GM20431 (cell line): ENCODE measurements around the gene CTU1.
"Not testable (repeated sequence)": the region's sequence is repeated elsewhere in the genome, so short reads cannot be mapped to it uniquely, and the experiment has no call there.

Source experiments
- in situ Hi-C: fragments of 300-500 bp; cut with MseI, MboI; formaldehyde crosslinking; loops from one replicate; pipeline ENCODE4 v1.15.0; 2020; ENCODE audit warnings: low sequenced_read_pairs; ENCODE audit not compliant: unreplicated experiment

Gene CTU1

GRCh38 chr19:51108066-51108804, at the start of gene CTU1:
Gene CTU1 (minus strand): TSS chr19:51108409. CDS start chr19:51104569, 3,840 bp downstream.
- in situ Hi-C loops = no loop called here

DNA sequence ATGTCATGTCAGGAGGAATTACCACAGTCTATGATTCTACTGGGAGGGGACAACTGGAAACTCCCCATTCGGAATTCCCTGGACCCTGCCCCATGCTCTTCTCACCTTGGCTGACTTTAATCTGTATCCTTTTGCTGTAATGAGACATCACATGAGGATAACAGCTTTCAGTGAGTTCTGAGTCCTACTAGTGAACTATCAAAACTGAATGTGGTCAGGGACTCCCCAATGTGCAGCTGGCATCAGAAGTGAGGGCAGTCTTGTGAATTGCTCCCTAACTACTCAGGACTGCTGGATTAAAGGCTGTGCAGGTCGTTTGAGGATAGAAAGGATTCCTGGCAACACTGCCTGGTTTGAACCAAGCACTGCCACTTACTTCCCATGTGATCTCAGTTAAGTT, 49.1 kb upstream of the CTU1 start:
- in situ Hi-C loops = no loop called here

GRCh38 chr19:51156710-51157109, 48.5 kb upstream of the CTU1 start:
- in situ Hi-C loops = no loop called here

GRCh38 chr19:51150627-51151026, 42.4 kb upstream of the CTU1 start:
- in situ Hi-C loops = no loop called here

- in situ Hi-C loops = no loop called here
Observed at GRCh38 chr19:51148580-51148979, 40.4 kb upstream of the CTU1 start.

GRCh38 chr19:51147663-51148062, 39.5 kb upstream of the CTU1 start:
- in situ Hi-C loops = no loop called here

GRCh38 chr19:51146751-51147150, 38.5 kb upstream of the CTU1 start:
- in situ Hi-C loops = no loop called here

DNA sequence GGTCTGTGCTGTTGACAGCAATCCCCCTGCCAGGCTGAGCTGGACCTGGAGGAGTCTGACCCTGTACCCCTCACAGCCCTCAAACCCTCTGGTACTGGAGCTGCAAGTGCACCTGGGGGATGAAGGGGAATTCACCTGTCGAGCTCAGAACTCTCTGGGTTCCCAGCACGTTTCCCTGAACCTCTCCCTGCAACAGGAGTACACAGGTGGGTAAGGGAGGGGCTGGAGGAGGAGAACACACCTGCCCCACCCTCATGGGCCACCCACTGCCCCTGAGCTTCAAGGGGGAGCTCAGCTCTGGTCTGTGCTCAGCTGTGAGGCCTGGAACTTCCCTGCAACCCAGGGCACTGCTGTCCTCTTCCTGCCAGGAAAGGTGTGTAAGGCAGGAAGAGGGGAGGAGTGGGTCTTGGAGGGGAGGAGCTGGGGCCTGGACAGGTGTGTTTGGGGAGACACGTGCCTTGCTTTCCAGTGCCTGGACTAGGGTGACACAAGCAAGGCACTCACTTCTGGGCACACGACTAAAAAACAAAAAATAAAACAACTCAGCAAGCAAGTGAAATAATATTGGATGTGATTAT, 37.8 kb upstream of the CTU1 start:
- in situ Hi-C loops = no loop called here

- in situ Hi-C loops = no loop called here
Observed at GRCh38 chr19:51144482-51145045, 36.4 kb upstream of the CTU1 start.

DNA sequence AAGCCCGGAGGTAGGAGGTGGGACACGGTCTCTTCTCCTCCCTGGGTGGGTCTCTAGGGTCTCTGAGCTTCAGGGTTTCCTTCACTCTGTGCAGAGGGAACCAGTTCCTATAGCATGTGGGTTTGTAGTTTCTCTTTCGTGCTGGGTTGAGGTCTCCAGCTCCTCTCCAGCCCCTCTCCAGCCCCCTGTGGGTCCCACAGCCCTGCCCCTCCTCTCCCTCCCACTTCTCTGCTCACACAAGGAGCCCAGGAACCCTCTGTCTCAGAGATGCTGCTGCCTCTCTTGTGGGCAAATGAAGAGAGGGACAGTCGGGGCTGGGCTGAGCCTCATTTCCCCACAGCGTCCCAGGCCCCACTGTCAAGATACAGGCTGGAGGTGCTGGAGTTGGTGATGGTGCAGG, 35.3 kb upstream of the CTU1 start:
- in situ Hi-C loops = no loop called here

DNA sequence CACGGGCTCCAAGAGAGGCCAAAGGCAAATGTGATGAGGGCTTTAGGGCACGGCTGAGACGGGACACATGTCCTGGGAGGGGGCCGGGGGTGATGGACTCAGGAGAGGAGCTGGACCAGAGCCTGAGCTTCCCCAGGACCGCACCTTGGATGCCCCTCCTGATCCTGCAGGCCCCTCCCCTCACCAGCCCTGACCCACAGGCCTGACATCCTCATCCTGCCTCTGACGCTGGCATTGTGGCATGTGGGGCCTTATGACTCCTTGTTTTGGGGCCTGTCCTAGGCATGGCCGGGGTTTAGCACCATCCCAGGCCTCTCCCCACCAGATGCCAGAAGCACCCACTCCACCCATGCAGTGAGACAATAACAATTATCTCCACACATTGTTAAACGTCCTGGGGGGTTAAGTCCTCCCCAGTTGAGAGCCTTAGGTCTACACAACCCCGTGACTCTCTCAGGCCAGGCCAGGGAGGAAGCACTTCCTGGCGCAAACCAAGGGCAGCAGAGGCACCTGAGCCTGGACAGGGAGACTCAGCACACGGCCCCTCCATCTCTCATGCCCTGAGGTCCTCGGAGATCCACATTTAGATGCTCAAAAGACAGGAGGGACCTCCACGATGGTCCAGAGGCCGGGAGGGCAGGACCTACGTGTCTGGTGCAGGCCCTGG, 34.7 kb upstream of the CTU1 start:
- in situ Hi-C loops = not testable (repeated sequence)

GRCh38 chr19:51142119-51142518, 33.9 kb upstream of the CTU1 start, which contains the start of gene SIGLEC7:
Gene SIGLEC7 (plus strand): TSS chr19:51142301. CDS start chr19:51142370, 69 bp downstream.
- in situ Hi-C loops = no loop called here

GRCh38 chr19:51141181-51141580, 33.0 kb upstream of the CTU1 start:
- in situ Hi-C loops = no loop called here

DNA sequence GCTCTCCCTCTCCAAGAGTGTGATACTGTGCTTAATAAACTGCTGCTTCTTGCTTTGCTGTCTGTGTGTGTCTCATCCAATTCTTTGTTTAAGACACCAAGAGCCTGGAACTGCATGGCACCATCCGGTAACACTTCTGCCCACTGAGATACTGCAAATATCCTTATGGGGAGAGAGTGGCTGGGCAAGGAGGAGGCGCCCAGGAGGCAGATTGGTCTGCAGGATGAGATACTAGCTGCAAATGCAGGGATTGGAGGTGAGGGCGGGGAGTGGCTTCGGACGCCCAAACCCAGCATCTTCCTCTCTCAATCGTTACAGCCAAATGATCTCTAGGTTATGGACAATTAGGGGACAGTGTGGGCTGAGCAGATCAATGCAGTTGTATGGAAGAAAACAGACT, 32.2 kb upstream of the CTU1 start:
- in situ Hi-C loops = no loop called here

DNA sequence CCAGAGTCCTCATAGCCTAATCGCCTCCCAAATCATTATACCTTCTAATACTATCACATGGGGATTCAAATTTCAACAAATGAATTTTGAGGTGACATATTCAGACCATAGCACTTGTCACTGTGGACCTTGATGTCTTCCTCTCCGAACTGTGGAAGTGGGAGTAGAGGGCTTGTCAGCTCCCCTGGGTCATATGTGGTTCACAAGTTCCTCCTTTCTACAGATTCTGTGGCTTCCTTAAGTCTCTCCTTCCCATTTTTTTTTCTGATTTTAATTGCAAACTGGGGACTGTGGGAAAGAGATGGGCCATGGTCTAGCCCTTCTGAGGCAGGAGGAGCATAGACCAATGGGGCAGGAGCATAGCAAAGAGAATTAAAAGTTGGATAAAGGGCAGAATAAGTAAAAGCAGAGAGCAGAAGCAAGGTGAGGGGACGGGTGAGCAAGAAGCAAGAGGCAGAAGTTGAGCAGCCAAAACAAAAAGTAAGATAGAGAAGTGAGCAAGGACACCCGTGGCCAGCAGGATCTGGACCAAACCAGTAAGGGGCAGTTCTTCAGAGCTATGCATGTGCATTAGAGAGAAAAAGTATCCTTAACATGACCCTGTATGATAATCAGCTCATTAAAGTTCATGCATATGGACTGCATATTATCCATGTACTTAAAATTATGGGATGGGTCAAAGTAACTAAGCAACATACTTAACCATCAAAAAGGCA, 31.2 kb upstream of the CTU1 start:
- in situ Hi-C loops = no loop called here

DNA sequence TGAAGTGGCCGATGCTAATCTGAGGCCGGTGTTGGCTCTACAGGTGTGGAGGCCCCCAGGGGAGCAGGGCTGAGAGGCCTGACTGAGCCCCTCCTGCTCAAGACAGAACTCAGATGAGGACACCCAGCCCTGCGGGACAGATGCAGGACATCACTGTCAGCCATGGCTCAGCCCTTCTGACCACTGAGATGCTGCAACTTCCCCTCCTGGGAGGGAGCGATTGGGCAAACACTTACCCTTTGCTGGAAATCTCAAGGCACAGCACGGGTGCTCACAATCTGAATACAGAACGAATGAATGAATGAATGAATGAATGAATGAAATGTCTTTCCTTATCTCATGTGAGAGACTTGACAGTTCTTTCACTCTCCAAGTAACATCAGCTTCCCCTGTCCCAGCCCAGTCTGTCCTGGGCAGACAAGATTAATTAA, 30.4 kb upstream of the CTU1 start:
- in situ Hi-C loops = no loop called here

GRCh38 chr19:51137792-51138425, 29.7 kb upstream of the CTU1 start:
- in situ Hi-C loops = no loop called here

GRCh38 chr19:51136851-51137551, 28.8 kb upstream of the CTU1 start:
- in situ Hi-C loops = no loop called here
